ENCODE results near the gene AARS2.
"Not testable (repeated sequence)": the region's sequence is repeated elsewhere in the genome, so short reads cannot be mapped to it uniquely, and the experiment has no call there.

AARS2 gene

GRCh38 chr6:44332585-44332984 lies 19.4 kb upstream of the AARS2 start:
- TF ChIP-seq CTCF (IDR thresholded peaks at IDR 0.05; ENCODE audit: control insufficient read depth, extremely low read depth, insufficient read depth): no peak
- DNase-seq (ENCODE audit: low read depth): no peak
- H3K4me3 ChIP-seq (ENCODE audit: low read depth, low read length): no peak overlapping the region

- no peak for TF ChIP-seq CTCF (IDR thresholded peaks at IDR 0.05; ENCODE audit: control insufficient read depth, extremely low read depth, insufficient read depth)
- no peak for DNase-seq (ENCODE audit: low read depth)
- H3K4me3 ChIP-seq (ENCODE audit: low read depth, low read length): no peak overlapping the region
Observed at GRCh38 chr6:44329858-44330257, 16.7 kb upstream of the AARS2 start.

DNA sequence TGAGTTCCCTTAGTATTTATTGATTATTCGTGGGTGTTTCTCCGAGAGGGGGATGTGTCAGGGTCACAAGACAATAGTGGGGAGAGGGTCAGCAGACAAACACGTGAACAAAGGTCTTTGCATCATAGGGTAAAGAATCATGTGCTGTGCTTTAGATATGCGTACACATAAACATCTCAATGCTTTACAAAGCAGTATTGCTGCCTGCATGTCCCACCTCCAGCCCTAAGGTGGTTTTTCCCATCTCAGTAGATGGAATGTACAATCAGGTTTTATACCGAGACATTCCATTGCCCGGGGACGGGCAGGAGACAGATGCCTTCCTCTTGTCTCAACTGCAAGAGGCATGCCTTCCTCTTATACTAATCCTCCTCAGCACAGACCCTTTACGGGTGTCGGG lies 15.1 kb upstream of the AARS2 start:
- not testable (repeated sequence) for H3K4me3 ChIP-seq (ENCODE audit: low read depth, low read length); DNase-seq (ENCODE audit: low read depth)

- no peak for TF ChIP-seq CTCF (IDR thresholded peaks at IDR 0.05; ENCODE audit: control insufficient read depth, extremely low read depth, insufficient read depth)
- no peak for DNase-seq (ENCODE audit: low read depth)
- no peak overlapping the region for H3K4me3 ChIP-seq (ENCODE audit: low read depth, low read length)
Observed at GRCh38 chr6:44327760-44328159, 14.6 kb upstream of the AARS2 start.

GRCh38 chr6:44327096-44327495 lies 13.9 kb upstream of the AARS2 start:
- H3K4me3 ChIP-seq (ENCODE audit: low read depth, low read length): no peak overlapping the region
- no peak for DNase-seq (ENCODE audit: low read depth)
- TF ChIP-seq CTCF (IDR thresholded peaks at IDR 0.05; ENCODE audit: control insufficient read depth, extremely low read depth, insufficient read depth): no peak

DNA sequence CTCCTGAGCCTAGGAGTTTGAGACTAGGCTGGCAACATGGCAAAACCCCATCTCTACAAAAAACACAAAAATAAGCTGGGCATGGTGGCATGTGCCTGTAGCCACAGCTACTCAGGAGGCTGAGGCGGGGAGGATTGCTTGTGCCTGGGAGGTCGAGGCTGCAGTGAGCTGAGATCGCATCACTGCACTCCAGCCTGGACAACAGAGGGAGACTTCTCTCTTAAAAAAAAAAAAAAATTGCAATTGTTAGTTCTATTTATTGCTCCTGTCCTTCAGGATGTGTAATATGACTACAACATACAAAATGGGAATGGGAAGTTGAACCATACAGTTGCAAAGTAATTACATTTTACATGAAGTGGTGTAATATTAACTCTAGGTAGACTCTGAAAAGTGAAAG lies 8.1 kb upstream of the AARS2 start:
- no peak overlapping the region for H3K4me3 ChIP-seq (ENCODE audit: low read depth, low read length)
- no peak for TF ChIP-seq CTCF (IDR thresholded peaks at IDR 0.05; ENCODE audit: control insufficient read depth, extremely low read depth, insufficient read depth)
- DNase-seq (ENCODE audit: low read depth): no peak

DNA sequence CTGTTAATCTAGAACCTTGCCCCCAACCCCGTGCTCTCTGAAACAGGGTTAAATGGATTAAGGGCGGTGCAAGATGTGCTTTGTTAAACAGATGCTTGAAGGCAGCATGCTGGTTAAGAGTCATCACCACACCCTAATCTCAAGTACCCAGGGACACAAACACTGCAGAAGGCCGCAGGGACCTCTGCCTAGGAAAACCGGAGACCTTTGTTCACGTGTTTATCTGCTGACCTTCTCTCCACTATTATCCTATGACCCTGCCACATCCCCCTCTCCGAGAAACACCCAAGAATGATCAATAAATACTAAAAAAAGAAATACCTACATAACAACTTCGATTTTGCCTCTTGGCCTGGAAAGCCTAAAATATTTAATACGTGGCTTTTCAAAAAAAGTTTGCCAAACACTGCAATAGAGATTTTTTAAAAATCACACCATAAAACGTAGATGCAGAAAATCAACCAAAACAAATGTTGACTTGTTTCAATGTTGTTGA lies 4.0 kb upstream of the AARS2 start:
- not testable (repeated sequence) for H3K4me3 ChIP-seq (ENCODE audit: low read depth, low read length); DNase-seq (ENCODE audit: low read depth)

DNA sequence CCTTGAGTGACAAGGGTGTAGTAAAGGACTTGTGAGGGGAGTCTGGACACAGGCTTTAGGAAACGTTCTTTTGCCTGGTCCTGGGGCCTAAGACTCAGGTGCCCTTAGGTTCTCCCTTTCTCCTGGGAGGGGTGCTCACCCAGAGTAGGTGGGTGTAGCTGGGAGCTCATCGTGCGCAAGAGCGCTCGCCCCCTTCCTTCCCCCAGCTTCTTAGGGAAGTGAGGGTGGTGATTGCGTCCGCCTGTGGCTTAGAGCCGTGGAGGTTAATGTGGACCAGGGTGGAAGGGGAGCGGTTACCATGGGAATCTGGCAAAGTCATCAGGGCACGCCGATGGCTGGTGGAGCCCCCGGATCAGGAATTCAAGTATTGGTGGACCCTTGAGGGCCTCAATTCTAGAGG lies 3.3 kb upstream of the AARS2 start:
- no peak for DNase-seq (ENCODE audit: low read depth)
- TF ChIP-seq CTCF (IDR thresholded peaks at IDR 0.05; ENCODE audit: control insufficient read depth, extremely low read depth, insufficient read depth): no peak
- no peak overlapping the region for H3K4me3 ChIP-seq (ENCODE audit: low read depth, low read length)

Data from LNCaP clone FGC (cell line).